ENCODE measurements around the gene TBX5. TPM values are rescaled to one million over a fixed set of nuclear protein-coding genes. Genes with fewer than 3 reads are reported as not detected.
A peak's percentile ranks its signal among the peaks of the same experiment; 100 is the strongest.

The TBX5 gene
- total and polyA plus RNA-seq, 2 experiments from 2014 or later, result 0.21 TPM; not detected in 1

DNA sequence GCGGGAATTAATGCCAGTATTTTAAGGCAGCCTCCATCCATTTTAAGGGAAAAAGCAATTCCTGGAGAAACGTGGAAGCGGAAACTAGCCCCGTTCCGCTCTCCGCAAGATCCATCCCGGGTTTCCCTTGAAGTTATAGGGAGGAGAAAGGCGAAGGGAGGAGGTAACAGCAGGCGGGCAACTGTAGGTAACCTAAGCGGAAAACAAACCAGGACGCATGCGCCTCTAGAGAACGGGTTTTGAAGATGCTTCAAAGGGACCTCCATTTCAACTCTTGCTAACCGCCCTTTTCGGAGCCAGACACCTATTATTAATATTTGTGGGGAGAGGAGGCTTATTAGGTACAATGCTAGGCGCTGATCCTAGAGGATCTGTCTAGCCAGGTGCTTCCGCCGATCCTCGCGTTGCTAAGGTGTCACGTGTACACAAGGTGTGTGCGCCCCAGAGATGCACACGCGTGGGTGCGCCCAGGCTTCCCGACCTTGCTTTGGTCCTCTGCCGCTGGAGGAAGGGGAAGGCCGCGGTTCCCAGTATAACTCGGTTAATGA is 6.2 kb downstream of the TBX5 start:
- H3K79me2 ChIP-seq (replicated peaks; ENCODE audit: insufficient read depth), result no peaks in the 10 kb centered on the region
- H3K36me3 Mint-ChIP-seq (ENCODE audit: low read depth), result no peaks in the 10 kb centered on the region; the same call in 2 of the 3 replicates
- H3K27ac Mint-ChIP-seq, result no peak overlapping the region
- H3K9me3 Mint-ChIP-seq, result peaks cover 16% of the 10 kb centered on the region; the same call in 2 of the 3 replicates
- H3K27ac ChIP-seq (ENCODE audit: low read depth), result no peak overlapping the region
- peak overlapping the region; percentile 65 for H3K4me2 ChIP-seq
- H4K20me1 ChIP-seq (replicated peaks; ENCODE audit: insufficient read depth), result peaks cover 38% of the 10 kb centered on the region
- H3K27me3 Mint-ChIP-seq (ENCODE audit: insufficient read depth, low read depth, poor library complexity), result peaks cover 99% of the 10 kb centered on the region
- peak; percentile 15 for ATAC-seq
- peak; percentile 99 for DNase-seq (ENCODE audit: low spot score)
- H3K4me3 Mint-ChIP-seq, result peak overlapping the region; percentile 45
- no peak overlapping the region for H2AFZ ChIP-seq
- H3K9me2 ChIP-seq (ENCODE audit: insufficient read depth), result no peaks in the 10 kb centered on the region
- no peaks in the 10 kb centered on the region for H3K36me3 ChIP-seq (ENCODE audit: insufficient read depth)
- peak overlapping the region; percentile 46 for H3K4me3 ChIP-seq
- peaks cover 74% of the 10 kb centered on the region for H3K4me1 ChIP-seq (ENCODE audit: insufficient read depth)
- peaks cover 70% of the 10 kb centered on the region for H3K4me1 Mint-ChIP-seq
- H3F3A ChIP-seq (replicated peaks; ENCODE audit: low read depth), result peaks cover 28% of the 10 kb centered on the region
- no peak for TF ChIP-seq ZNF462 (CRISPR knock-in tag; IDR thresholded peaks at IDR 0.05)
- TF ChIP-seq EZH2 (IDR thresholded peaks at IDR 0.05; ENCODE audit: low read depth, unreplicated experiment), result peak; percentile 76
- peak; percentile 35; the same call in 1 of the 2 replicates for TF ChIP-seq POLR2AphosphoS5 (IDR thresholded peaks at IDR 0.05; ENCODE audit: low read depth)
- peak; percentile 54 for TF ChIP-seq CREB1 (CRISPR knock-in tag; IDR thresholded peaks at IDR 0.05; ENCODE audit: low read depth)
- TF ChIP-seq NANOG (IDR thresholded peaks at IDR 0.05; ENCODE audit: borderline replicate concordance), result no peak
- TF ChIP-seq, protein P1, sequence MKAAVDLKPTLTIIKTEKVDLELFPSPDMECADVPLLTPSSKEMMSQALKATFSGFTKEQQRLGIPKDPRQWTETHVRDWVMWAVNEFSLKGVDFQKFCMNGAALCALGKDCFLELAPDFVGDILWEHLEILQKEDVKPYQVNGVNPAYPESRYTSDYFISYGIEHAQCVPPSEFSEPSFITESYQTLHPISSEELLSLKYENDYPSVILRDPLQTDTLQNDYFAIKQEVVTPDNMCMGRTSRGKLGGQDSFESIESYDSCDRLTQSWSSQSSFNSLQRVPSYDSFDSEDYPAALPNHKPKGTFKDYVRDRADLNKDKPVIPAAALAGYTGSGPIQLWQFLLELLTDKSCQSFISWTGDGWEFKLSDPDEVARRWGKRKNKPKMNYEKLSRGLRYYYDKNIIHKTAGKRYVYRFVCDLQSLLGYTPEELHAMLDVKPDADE (IDR thresholded peaks at IDR 0.05), result 0 out of 2 replicates have a peak, but pooled peaks have one; percentile 42
- H3K27me3 ChIP-seq (ENCODE audit: insufficient read depth), result peaks cover 100% of the 10 kb centered on the region
